ENCODE measurements around the gene CFAP74. TPM values are rescaled to one million over a fixed set of nuclear protein-coding genes. Genes with fewer than 3 reads are reported as not detected.
A peak's percentile ranks its signal among the peaks of the same experiment; 100 is the strongest.

CFAP74 gene
- total and polyA plus RNA-seq, 2 of the 13 experiments (the other 11 are each of a cell fraction or from before 2014, with no cell fraction given), result 0.27 to 0.62 TPM

DNA sequence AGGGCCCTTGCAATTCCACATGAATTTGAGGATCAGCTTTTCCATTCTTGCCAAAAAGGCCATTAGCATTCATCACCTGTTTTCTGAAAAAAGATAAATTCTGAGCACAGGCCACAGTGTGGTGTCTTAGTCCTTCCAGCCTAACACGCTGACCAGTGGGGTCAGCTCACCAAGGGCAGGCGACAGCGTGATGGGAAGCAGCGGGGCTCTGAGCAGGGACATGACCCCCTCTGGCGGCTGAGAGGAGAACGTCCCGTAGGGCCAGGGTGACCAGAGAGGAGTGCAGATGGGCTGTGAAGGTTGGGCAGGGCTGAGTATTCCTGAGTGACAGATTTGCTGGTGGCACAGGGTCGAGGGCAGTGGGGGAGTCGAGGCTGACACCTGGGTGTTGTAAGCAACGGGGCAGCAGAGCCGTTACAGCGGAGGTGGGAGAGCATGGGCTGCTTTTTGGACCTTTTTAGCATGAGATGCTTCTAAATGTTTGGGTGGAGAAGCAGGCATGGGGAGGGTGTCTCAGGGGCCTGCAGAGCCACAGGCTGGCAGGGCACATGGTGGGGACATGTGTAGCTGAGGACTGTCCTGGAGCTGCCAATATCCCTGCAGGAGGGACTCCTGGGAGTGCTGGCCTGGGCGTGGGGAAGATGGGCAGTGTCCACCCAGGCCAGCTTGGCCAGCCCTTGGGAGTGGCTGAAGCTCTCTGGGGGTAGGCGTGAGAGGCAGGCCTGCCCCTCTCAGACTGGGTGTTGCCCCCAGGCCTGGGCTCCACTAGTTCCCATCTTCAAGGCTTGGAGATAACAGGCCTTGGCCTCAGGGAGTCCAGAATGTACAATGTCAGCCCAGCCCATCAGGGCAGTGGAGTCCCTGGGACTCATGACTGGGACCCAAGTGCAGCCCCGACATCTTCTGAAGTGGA is 97.1 kb downstream of the CFAP74 start (continued):
- TF ChIP-seq HNRNPUL1 (IDR thresholded peaks at IDR 0.05; ENCODE audit: low read depth, low read length) (no peak), ZNF543 (CRISPR knock-in tag; IDR thresholded peaks at IDR 0.05) (no peak), ARHGAP35 (CRISPR knock-in tag; IDR thresholded peaks at IDR 0.05; ENCODE audit: borderline replicate concordance) (no peak), TGIF2 (CRISPR knock-in tag; IDR thresholded peaks at IDR 0.05) (0 out of 2 replicates have a peak, but pooled peaks have one; percentile 52), TCF12 (IDR thresholded peaks at IDR 0.05) (no peak), TCF12 (CRISPR knock-in tag; IDR thresholded peaks at IDR 0.05) (no peak), MAFF (IDR thresholded peaks at IDR 0.05; ENCODE audit: low read depth, low read length) (no peak), ZNF614 (CRISPR knock-in tag; IDR thresholded peaks at IDR 0.05; ENCODE audit: borderline replicate concordance) (peak; percentile 85), ZNF713 (CRISPR knock-in tag; IDR thresholded peaks at IDR 0.05) (no peak)
- TF ChIP-seq, protein P1, sequence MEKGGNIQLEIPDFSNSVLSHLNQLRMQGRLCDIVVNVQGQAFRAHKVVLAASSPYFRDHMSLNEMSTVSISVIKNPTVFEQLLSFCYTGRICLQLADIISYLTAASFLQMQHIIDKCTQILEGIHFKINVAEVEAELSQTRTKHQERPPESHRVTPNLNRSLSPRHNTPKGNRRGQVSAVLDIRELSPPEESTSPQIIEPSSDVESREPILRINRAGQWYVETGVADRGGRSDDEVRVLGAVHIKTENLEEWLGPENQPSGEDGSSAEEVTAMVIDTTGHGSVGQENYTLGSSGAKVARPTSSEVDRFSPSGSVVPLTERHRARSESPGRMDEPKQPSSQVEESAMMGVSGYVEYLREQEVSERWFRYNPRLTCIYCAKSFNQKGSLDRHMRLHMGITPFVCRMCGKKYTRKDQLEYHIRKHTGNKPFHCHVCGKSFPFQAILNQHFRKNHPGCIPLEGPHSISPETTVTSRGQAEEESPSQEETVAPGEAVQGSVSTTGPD (CRISPR knock-in tag; IDR thresholded peaks at IDR 0.05), result no peak
- TF ChIP-seq, protein P2, sequence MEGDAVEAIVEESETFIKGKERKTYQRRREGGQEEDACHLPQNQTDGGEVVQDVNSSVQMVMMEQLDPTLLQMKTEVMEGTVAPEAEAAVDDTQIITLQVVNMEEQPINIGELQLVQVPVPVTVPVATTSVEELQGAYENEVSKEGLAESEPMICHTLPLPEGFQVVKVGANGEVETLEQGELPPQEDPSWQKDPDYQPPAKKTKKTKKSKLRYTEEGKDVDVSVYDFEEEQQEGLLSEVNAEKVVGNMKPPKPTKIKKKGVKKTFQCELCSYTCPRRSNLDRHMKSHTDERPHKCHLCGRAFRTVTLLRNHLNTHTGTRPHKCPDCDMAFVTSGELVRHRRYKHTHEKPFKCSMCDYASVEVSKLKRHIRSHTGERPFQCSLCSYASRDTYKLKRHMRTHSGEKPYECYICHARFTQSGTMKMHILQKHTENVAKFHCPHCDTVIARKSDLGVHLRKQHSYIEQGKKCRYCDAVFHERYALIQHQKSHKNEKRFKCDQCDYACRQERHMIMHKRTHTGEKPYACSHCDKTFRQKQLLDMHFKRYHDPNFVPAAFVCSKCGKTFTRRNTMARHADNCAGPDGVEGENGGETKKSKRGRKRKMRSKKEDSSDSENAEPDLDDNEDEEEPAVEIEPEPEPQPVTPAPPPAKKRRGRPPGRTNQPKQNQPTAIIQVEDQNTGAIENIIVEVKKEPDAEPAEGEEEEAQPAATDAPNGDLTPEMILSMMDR (CRISPR knock-in tag; IDR thresholded peaks at IDR 0.05), result peak; percentile 98
- TF ChIP-seq, protein P3, sequence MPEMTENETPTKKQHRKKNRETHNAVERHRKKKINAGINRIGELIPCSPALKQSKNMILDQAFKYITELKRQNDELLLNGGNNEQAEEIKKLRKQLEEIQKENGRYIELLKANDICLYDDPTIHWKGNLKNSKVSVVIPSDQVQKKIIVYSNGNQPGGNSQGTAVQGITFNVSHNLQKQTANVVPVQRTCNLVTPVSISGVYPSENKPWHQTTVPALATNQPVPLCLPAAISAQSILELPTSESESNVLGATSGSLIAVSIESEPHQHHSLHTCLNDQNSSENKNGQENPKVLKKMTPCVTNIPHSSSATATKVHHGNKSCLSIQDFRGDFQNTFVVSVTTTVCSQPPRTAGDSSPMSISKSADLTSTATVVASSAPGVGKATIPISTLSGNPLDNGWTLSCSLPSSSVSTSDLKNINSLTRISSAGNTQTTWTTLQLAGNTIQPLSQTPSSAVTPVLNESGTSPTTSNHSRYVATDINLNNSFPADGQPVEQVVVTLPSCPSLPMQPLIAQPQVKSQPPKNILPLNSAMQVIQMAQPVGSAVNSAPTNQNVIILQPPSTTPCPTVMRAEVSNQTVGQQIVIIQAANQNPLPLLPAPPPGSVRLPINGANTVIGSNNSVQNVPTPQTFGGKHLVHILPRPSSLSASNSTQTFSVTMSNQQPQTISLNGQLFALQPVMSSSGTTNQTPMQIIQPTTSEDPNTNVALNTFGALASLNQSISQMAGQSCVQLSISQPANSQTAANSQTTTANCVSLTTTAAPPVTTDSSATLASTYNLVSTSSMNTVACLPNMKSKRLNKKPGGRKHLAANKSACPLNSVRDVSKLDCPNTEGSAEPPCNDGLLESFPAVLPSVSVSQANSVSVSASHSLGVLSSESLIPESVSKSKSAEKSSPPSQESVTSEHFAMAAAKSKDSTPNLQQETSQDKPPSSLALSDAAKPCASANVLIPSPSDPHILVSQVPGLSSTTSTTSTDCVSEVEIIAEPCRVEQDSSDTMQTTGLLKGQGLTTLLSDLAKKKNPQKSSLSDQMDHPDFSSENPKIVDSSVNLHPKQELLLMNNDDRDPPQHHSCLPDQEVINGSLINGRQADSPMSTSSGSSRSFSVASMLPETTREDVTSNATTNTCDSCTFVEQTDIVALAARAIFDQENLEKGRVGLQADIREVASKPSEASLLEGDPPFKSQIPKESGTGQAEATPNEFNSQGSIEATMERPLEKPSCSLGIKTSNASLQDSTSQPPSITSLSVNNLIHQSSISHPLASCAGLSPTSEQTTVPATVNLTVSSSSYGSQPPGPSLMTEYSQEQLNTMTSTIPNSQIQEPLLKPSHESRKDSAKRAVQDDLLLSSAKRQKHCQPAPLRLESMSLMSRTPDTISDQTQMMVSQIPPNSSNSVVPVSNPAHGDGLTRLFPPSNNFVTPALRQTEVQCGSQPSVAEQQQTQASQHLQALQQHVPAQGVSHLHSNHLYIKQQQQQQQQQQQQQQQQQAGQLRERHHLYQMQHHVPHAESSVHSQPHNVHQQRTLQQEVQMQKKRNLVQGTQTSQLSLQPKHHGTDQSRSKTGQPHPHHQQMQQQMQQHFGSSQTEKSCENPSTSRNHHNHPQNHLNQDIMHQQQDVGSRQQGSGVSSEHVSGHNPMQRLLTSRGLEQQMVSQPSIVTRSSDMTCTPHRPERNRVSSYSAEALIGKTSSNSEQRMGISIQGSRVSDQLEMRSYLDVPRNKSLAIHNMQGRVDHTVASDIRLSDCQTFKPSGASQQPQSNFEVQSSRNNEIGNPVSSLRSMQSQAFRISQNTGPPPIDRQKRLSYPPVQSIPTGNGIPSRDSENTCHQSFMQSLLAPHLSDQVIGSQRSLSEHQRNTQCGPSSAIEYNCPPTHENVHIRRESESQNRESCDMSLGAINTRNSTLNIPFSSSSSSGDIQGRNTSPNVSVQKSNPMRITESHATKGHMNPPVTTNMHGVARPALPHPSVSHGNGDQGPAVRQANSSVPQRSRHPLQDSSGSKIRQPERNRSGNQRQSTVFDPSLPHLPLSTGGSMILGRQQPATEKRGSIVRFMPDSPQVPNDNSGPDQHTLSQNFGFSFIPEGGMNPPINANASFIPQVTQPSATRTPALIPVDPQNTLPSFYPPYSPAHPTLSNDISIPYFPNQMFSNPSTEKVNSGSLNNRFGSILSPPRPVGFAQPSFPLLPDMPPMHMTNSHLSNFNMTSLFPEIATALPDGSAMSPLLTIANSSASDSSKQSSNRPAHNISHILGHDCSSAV (CRISPR knock-in tag; IDR thresholded peaks at IDR 0.05; ENCODE audit: borderline replicate concordance), result no peak
- TF ChIP-seq, protein P4, sequence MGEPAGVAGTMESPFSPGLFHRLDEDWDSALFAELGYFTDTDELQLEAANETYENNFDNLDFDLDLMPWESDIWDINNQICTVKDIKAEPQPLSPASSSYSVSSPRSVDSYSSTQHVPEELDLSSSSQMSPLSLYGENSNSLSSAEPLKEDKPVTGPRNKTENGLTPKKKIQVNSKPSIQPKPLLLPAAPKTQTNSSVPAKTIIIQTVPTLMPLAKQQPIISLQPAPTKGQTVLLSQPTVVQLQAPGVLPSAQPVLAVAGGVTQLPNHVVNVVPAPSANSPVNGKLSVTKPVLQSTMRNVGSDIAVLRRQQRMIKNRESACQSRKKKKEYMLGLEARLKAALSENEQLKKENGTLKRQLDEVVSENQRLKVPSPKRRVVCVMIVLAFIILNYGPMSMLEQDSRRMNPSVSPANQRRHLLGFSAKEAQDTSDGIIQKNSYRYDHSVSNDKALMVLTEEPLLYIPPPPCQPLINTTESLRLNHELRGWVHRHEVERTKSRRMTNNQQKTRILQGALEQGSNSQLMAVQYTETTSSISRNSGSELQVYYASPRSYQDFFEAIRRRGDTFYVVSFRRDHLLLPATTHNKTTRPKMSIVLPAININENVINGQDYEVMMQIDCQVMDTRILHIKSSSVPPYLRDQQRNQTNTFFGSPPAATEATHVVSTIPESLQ (CRISPR knock-in tag; conservative IDR thresholded peaks at IDR 0.05), result no peak

Data from HepG2 (cell line).